PC-3 (cell line): ENCODE measurements around the gene NTHL1.

Experiments
- CTCF ChIP-seq: fragments of 300-600 bp; sonication (generic); conservative IDR thresholded peaks from 2 replicates; pipeline ENCODE4 v1.5.1; 2017; ENCODE audit warnings: antibody characterized with exemption, low read depth, mild to moderate bottlenecking, low read length
- EZH2 ChIP-seq: fragments of 300-600 bp; sonication (generic); IDR thresholded peaks from one replicate; pipeline ENCODE4 v1.6.1; 2017; ENCODE audit warnings: antibody characterized with exemption, mild to moderate bottlenecking, low read length; ENCODE audit not compliant: unreplicated experiment
- EZH2phosphoT487 ChIP-seq: fragments of 300-600 bp; sonication (generic); IDR thresholded peaks from 2 replicates; pipeline ENCODE4 v1.6.1; 2018; ENCODE audit warnings: mild to moderate bottlenecking, antibody characterized with exemption, low read length, borderline replicate concordance

DNA sequence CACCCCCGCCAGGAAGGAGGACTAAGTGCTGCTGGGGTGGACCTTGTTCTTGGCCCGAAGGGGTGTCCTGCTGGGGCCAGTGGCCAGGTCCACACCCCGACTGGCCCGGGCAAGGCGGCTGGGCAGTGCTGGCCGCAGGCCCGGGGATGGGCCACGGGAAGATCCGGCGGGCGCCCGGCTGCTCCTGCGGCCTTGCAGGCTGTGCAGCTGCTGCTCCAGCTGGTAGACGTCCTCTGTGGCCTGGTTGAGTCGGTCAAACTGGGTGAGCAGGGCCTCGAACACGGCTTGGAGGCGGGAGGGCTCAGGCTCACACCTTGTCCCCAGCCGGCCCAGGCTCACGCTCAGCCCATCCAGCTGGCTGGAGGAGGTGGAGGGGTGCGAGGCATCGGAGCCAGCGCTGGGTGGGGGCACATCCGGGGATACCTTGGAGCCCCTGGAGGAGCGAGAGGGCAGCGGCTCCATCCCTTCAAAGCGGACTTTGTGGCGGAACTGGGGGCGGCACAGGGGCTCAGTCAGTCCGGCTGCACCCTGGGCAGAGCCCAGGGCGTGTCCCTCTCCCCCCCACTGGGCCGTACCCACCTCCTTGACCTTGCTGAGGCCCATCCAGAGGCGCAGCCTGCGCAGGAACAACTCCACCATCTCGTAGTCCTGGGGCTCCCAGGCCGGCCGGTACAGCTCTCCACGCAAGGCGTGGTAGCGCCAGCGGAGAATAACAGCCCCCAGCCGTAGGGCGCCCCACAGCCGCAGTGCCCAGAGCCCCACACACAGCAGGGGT lies 42.3 kb upstream of the NTHL1 start:
- no peak for TF ChIP-seq CTCF
- no peak for TF ChIP-seq EZH2
- no peak for TF ChIP-seq EZH2phosphoT487
